OCI-LY1 (cell line): Measurements from ENCODE around the gene PPIP5K2.

Source experiments
- EZH2 ChIP-seq: fragments of 200-600 bp; sonication (generic), shearing (Covaris generic); IDR thresholded peaks from 2 replicates; pipeline ENCODE4 v1.8.0; 2017; ENCODE audit warnings: borderline replicate concordance, mixed run types, mild to moderate bottlenecking, antibody characterized with exemption, low read length, moderate library complexity, mixed read lengths
- TF ChIP-seq, protein P1 (sequence below): fragments of 200-600 bp; sonication (generic), shearing (Covaris generic); IDR thresholded peaks from 2 replicates; pipeline ENCODE4 v1.5.1; 2017; ENCODE audit warnings: mild to moderate bottlenecking, antibody characterized with exemption, low read length, moderate library complexity, mixed read lengths

DNA sequence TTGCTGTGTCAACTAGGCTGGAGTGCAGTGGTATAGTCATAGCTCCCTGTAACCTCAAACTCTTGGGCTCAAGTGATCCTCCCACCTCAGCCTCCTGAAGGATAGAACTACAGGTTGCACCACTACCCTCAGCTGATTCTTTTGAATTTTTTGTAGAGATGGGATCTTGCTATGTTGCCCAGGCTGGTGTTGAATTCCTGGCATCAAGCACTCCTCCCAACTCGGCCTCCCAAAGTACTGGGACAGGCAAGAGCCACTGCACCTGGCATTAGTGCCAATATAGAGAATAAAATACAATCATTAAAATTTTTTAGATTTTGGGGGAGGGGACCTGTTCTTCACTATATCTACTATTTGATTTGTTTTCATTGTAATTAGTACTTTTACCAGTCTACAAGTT, 15.4 kb downstream of the PPIP5K2 start:
- TF ChIP-seq EZH2: no peak
- TF ChIP-seq, protein P1, sequence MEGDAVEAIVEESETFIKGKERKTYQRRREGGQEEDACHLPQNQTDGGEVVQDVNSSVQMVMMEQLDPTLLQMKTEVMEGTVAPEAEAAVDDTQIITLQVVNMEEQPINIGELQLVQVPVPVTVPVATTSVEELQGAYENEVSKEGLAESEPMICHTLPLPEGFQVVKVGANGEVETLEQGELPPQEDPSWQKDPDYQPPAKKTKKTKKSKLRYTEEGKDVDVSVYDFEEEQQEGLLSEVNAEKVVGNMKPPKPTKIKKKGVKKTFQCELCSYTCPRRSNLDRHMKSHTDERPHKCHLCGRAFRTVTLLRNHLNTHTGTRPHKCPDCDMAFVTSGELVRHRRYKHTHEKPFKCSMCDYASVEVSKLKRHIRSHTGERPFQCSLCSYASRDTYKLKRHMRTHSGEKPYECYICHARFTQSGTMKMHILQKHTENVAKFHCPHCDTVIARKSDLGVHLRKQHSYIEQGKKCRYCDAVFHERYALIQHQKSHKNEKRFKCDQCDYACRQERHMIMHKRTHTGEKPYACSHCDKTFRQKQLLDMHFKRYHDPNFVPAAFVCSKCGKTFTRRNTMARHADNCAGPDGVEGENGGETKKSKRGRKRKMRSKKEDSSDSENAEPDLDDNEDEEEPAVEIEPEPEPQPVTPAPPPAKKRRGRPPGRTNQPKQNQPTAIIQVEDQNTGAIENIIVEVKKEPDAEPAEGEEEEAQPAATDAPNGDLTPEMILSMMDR: no peak
